Activated CD4-positive, CD25-positive, alpha-beta regulatory T cell (primary cell): Measurements from ENCODE around the gene OMA1.

Source experiments
- DNase-seq, 4 experiments: peaks; one replicate each; lab custom pipeline; 2025; lab: John Stamatoyannopoulos, UW

Gene OMA1

DNA sequence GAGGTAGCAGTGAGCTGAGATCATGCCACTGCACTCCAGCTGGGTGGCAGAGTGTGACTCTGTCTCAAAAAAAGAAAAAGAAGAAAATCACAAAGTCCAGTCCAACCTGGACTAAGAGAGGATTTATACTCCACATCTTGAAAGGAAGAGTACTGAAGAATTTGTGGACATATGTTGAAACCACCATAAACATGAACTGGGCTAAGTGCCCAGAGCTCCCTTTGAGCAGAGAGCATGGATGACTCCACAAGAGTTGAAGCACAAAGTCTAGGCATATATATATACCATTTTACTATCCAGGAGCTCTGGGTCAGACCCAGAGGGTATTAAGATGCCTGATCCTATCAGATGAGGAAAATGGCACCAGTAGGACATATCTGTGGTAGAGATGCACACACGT is 86.6 kb downstream of the OMA1 start:
- no peak for DNase-seq

DNA sequence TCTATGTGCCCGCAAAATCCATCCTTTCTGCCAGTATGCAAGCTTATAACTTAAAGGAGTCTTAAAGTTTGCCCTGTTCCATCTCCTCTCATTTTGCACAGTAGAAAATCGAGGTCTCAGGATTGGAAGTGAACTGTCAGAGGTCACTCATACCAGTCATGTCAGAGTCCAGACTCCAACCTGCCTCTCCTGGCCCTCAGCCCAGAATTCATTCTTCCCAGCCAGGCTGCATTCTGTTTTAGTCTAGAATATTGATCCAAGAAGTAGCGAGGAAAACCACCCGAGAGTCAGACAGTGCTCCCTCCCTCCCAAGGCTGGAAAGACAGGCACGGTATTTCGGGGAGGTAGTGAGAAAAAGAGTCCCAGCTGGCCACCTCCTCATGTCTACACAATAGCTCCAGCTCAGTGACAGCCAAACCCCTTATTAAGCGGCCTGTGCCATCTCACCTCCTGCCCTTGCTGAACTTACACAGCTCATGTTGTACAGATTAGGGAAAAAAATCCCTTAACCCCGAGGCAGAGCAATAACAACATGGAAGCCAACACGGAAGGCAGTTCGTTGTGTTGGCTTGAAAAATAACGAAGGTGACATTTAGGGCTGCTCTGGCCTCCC is 89.4 kb downstream of the OMA1 start:
- DNase-seq, result no peak

GRCh38 chr1:58456470-58456869 is 90.1 kb downstream of the OMA1 start:
- no peak for DNase-seq

DNA sequence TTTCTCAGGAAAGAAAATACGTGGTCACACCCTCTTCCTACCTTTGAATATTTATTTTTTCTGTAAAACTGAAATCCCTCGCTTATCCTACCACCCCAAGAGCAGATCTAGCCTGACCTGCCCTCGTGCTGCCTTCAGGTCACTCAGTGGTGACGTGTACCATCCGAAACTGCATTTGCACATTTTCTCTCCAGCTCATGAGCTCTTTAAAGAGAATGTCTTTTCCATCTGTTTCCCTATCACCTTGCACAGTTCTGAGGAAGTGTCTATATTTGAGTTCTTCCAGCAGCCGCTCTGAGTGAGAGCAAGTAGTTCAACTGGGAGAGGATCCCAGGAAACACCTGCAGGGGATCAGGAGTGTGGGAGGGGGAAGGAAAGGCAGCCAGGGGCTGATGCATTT is 91.7 kb downstream of the OMA1 start:
- no peak for DNase-seq

DNA sequence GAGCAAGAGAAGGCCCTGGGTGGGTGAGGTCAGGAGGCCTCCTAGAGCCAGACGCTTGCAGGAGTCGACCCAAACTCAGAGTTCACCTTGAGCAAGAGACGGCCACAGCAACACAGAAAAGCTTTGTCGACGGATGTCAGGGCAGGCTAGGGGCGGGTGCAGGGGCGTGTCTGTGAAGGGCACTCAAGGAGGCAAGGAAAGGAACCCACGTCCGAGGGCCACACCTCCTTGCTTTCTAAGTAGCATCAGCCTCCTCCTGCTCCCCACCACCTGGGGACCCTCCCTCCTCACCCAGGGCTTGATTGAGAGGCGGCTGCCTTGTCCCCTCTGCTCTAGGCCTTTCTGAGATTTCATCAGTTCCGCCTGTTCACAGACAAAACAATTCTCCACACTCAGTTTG is 92.1 kb downstream of the OMA1 start:
- no peak for DNase-seq

- no peak for DNase-seq
Observed at GRCh38 chr1:58451560-58452191, 94.8 kb downstream of the OMA1 start.

DNA sequence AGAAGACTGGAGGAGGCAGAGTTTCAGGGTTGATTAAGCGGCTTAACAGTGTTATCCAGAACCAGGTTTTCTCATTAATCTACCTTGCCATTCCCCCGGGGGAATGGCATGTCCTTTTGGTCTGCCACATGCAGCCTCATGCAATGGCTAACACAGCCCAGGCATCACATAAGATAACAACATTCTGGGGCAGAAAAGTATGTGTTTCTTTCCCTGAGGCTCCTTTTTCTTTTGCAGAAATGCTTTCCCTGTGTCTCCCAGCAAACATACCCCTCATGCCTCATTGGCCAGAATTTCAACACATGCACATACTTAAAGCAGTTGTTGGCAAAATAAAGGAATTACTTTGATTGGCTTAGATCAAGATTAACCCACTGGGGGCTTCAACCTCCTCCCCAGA is 98.6 kb downstream of the OMA1 start:
- no peak for DNase-seq

GRCh38 chr1:58447042-58447441 is 99.5 kb downstream of the OMA1 start:
- DNase-seq, result no peak

- no peak for DNase-seq
Observed at GRCh38 chr1:58446368-58446767, 100.2 kb downstream of the OMA1 start.

DNA sequence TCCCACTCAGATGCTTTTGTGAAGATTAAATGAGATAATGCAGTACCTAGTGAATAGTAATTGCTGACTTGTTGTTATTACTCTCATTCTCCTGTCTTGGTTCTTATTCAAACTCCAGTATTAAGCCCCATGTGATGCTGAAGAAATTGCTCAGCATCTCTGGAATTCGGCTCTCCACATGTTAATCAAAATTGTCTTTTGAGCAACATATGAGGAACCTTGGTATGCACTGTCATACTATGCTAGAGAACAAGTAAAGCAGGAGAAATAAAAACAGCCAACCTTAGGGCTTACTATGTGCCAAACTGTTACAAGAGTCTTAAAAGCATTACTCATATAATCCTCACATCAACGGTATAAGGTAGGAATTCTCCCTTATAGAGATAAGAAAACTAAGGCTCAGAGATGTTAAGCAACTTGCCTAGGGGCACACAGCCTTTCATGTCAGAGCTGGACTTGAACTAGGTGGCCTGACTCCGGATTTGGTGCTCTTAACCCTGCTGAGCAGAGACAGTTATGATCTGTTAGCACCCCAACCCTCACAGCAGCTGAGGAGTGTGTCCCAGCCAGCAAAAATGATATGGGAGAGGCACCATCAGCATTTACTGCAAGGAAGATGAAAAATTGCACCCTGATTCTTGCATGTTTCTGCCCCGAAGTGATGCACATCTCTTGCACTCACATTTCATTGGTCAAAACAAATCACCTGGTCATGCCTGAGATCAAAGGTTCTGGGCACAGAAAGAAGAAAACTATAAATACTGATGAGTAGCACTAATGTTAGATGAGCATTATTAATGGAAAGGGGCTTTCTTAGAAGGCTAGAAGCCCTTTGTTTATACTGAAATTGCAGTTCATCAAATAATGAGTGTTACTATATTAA is 102.3 kb downstream of the OMA1 start:
- DNase-seq, result no peak

- DNase-seq, result no peak
Observed at GRCh38 chr1:58442114-58442513, 104.4 kb downstream of the OMA1 start.

GRCh38 chr1:58441699-58442098 is 104.8 kb downstream of the OMA1 start:
- no peak for DNase-seq

DNA sequence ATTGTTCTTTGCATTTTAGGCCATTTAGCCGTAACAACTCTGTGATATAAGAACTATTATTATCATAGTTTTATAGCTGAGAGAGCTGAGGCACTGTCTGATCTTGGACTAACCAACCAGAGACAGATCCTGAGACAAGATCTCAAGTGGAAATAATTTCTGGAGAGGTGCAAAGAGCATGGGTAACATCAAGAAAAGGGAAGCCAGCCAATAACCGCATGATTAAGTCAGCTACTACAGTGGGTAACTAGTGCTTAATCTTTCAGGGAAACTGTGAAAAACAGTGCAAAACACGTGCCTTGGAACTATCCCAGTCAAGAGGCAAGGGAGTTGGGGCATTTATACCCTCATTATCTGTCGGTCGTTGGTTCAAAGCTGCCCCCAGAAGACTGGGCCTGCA is 105.8 kb downstream of the OMA1 start:
- DNase-seq, result no peak

GRCh38 chr1:58439946-58440345 is 106.6 kb downstream of the OMA1 start:
- no peak for DNase-seq

DNA sequence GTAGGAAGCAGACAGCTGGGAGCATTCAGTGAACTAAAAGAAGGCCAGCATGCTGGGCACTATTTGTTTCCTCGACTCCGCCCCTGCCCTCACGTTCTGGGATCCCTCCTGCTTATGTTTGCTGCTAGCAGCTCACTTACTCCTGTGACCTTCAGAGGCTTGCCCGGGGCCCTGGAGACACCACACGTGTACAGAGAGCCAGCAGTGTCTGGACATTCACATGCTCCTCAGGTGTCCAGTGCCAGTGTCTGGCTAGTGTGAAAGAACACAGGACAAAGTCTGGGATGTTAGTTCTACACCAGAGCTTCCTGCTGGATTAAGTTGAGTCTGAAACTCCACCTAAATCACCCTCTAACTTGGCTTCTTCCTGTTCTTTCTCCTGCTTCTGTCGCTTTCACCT is 108.1 kb downstream of the OMA1 start:
- no peak for DNase-seq

- no peak for DNase-seq
Observed at GRCh38 chr1:58437623-58438022, 108.9 kb downstream of the OMA1 start.

DNA sequence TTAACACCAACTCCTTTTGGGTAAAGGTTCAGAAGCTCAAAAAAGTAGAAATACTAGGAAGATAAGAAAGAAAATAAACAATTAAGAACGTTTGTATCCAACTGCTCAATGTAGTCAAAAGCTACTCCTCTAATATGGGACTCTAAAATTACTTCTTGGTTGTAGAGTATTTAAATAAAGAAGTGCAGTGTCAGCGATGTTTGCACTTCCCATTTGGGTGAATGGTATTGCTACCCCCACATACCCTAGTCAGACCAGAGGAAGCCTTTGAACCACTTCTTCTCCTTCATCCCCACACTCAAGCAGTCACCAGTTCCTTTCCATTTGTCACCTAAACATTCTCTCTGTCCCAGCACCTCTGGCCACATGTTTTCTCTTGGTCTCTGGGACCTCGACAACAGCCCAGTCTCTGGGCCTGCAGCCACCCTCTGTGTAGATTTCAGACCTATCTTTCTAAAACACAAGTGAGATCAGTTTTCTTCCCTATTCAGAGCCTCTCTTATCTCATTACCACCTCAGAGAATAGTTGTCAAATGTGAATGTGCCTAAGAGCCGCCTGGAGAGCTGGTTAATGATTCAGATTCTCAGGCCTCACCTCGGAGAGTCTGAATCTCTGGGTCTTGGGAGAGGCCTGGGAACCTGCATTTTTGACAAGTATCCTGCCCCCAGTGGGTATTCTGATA is 109.8 kb downstream of the OMA1 start:
- DNase-seq, result no peak

GRCh38 chr1:58435376-58435775 is 111.2 kb downstream of the OMA1 start:
- DNase-seq, result no peak

DNA sequence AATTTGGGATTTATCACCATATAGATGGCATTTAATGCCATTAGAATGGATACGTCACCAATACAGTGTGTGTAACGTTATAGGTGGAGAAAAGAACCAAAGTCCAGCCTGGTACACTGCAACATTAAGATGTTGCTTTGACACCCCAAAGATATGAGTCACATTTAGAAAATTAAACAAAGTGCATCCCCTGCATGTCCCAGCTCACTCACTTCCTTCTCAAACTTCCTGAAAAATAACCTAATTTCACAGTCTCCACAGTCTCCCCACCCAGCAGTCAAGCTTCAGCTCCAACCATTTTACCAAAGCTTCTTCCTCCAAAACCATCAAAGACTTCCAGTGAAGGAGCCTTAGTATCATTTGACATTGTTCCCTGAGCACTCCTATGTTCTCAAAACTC is 111.9 kb downstream of the OMA1 start:
- no peak for DNase-seq

DNA sequence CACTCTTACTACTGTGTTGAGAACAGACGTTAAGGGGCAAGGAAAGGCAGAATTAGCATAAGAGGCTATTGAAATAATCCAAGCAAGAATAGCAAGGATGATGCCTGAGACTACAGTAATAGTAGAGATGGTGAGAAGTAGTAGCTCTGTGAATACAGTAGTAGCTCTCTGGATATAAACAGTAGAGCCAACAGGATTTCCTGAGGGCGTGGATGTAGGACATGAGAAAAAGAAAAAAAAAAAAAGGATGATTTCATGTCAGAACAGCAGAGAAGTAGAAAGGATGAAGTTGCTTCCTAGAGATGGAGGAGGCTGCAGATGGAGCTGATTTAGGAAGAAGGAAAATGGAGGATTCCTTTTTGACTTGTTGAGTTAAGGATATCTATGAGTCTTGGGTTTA is 112.3 kb downstream of the OMA1 start:
- DNase-seq, result no peak

- no peak for DNase-seq
Observed at GRCh38 chr1:58432851-58433668, 113.5 kb downstream of the OMA1 start.
